GM21526 (cell line): ENCODE results near the gene GPC6.
"Not testable (repeated sequence)": the region's sequence is repeated elsewhere in the genome, so short reads cannot be mapped to it uniquely, and the experiment has no call there.

Source experiments
- ATAC-seq: cut with Tn5 transposase; IDR thresholded peaks from one replicate; pipeline ENCODE4 v1.9.1; 2021; ENCODE audit warnings: moderate library complexity; ENCODE audit not compliant: unreplicated experiment, low FRiP score

Gene GPC6

DNA sequence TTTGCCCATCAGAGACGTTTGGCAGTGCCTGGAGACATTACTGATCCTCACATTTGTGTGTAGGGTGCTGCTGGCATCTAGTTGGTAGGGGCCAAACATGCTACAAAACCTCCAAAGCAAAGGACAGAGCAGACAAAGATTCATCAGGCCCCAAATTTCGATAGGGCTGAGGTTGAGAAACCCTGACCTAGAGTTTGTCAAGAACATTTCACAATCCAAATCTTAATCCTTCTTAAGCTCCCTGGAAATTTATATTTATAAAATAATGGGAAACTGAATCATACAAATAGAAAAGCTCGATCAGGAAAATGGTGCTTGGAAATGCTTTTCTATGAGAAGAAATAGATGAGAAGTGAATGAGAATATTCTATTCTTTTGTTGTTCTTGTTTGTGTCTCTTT, 979.3 kb downstream of the GPC6 start:
- no peak for ATAC-seq

- ATAC-seq: no peak
Measured at GRCh38 chr13:94209117-94209516, 982.5 kb downstream of the GPC6 start.

DNA sequence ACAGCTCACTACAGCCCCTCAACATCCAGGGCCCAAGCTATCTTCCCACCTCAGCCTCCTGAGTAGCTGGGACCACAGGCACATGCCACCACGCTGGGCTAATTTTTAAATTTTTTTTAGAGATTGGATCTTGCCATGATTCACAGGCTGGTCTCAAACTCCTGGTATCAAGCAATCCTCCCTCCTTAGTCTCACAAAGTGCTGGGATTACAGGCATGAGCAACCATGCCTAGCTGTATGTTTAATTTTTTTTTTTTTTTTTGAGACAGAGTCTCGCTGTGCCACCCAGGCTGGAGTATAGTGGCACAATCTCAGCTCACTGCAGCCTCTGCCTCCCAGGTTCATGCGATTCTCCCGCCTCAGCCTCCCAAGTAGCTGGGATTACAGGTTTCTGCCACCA, 983.3 kb downstream of the GPC6 start:
- not testable (repeated sequence) for ATAC-seq

- ATAC-seq: no peak
Measured at GRCh38 chr13:94210816-94211215, 984.2 kb downstream of the GPC6 start.

DNA sequence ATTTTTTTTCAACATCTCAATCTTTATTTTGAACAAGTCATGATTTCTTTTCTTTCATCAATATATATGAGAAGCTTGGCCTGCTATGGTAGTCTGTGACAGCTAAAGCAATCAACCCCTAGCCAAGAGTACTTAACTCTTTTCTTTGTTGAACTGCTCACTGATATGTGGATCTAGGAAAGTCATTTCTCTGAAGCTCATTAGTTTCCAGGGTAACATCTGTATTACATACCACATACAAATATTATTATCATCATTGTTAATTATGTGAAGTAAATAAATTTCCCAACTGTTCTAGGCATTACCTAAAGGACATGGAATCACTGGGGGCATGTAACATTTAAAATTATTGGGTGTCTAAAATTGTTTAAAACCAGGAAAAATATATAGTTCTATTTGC, 985.6 kb downstream of the GPC6 start:
- no peak for ATAC-seq

DNA sequence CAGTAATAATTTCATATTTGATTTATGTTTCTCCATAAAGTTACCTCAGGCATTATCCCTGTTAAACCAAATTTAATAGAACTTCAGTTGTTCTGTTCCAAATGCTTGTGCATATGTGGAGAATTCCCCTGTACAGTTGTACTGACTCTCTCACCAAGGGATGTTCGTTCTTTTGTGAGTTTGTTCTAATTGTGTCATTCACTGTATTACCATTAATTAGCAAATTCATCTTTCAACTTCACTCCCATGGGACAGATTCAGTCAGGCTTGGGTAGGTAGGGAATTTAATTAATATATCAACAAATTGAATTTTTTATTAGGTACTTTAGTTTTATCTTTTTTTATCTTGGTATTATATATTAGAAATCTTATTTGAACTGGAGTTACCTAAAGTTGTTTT, 987.5 kb downstream of the GPC6 start:
- no peak for ATAC-seq

- ATAC-seq: no peak
Measured at GRCh38 chr13:94214975-94215374, 988.4 kb downstream of the GPC6 start.

- no peak for ATAC-seq
Measured at GRCh38 chr13:94216476-94216875, 989.9 kb downstream of the GPC6 start.

- ATAC-seq: no peak
Measured at GRCh38 chr13:94217370-94217769, 990.8 kb downstream of the GPC6 start.

GRCh38 chr13:94218537-94218936, 991.9 kb downstream of the GPC6 start:
- ATAC-seq: no peak

DNA sequence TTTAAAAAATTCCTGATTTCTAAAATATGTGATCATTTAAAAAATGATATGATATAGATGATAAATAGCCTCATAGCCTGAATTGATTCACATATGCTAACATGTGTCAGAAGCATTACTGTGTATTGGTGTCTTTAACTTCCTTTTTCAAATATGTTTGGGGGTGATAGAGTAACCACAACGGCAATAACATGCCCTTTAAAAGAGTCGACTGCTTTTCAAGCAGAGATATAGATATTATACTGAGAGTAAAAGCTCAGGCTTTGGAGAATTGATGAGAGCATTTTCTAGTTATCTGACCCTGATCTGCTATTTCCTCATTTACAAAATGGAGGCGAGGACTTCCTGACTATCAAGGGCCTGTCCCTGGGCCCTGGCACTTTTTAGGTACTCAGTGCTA, 992.3 kb downstream of the GPC6 start:
- no peak for ATAC-seq

DNA sequence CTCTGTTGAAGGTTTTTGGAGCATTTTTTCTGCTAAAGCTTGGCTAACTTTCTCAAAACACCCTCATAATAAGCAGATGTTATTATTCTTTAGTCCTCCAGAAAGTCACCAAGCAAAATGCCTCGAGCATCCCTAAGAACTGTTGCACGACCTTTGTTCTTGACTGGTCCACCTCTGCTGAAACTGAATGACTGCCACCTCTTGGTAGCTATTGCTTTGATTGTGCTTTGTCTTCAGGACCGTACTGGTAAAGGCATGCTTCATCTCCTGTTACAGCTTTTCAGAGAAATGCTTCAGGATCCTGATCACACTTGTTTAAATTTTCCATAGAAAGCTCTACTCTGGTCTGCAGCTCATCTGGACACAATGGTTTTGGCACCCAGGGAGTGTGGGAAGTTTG, 998.1 kb downstream of the GPC6 start:
- no peak for ATAC-seq

- no peak for ATAC-seq
Measured at GRCh38 chr13:94227255-94227879, 1000.8 kb downstream of the GPC6 start.

GRCh38 chr13:94228763-94229162, 1002.2 kb downstream of the GPC6 start:
- no peak for ATAC-seq

DNA sequence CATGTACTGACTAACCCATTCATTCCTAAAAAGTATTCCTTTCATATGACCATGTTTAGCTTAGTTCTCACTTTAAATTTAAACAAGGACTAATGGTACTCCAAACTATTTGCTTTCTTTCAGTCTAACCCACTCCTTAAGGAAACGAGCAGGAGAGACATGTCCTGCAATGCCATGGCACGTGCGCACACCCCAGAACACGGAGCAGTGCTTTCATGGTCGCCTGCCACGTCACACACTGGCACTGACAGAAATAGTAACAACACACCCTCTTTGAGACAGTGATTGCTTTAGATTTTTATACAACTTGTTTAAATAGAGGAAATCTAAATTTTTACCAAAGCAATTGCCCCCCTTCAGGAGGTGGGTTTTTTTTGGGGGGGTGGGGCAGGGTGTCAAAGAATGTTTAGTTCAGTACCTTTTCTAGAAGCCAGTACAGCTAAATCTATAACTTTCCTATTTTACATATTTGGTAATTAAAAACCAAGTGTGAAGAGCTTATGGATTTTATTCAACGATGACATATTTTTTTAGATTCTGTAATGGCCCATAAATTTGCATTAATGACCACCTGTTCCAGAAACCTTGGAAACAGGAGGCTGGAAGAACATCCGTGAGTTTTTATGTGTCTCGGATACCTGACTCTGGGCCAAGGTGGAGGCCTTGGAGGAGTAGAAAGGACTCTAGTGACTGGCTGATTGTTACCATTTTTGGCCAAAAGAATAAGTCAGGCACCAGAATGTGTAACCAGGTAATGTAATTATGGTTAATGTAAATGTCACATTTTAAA, 1005.7 kb downstream of the GPC6 start:
- ATAC-seq: no peak

DNA sequence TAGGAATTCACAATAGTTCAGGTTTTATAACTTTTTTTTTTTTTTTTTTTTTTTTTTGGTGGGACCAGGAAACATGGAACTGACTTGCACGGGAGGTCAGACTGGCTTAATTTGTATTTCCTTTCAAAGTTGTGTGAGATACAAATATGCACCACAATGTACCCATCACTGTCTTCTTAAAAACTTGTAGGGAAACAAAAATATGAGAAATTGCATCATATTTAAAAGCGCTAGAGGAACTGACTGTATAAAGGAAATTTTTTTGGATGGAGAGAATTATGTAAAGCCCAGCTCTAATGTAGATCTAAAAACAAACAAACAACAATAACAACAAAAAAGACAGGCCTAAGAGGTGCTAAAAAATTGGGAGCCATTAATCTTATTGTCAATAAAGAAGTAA, 1006.3 kb downstream of the GPC6 start:
- ATAC-seq: no peak

- no peak for ATAC-seq
Measured at GRCh38 chr13:94233401-94233800, 1006.8 kb downstream of the GPC6 start.

- ATAC-seq: no peak
Measured at GRCh38 chr13:94233837-94234236, 1007.2 kb downstream of the GPC6 start.

DNA sequence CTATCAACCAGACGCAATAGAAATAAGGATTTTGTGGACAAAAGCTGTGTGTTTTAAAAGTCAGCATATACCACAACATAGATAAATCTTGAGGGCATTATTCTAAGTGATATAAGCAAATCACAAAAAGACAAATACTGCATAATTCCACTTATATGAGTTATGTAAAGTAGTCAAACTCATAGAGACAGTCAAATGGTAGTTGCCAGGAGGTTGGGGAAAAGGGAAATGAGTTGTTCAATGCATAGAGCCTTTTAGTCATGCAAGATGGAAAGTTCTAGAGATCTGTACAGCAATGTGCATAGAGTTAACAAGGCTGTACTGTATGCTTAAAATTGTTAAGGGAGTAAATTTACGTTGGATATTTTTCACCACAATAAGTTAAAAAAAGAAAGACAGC, 1008.1 kb downstream of the GPC6 start:
- ATAC-seq: no peak

DNA sequence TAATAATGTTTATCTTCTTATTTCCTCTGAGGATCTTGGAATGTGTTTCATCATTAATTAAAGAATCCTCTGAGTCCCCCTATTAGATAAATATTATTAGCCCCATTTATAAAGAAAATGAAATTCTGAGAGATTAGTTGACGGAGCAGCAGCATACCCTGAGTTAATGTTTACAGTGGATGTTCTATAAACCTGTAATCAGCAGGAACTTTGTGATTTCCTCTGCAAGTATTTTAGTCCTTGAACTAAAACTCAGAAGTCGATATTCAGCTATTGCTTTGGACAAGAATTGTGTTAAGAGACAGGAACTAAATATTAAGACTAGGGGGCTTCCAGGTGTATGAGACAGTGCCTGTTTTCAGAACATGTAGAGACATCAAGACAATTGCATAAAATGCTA, 1009.5 kb downstream of the GPC6 start:
- ATAC-seq: no peak

- no peak for ATAC-seq
Measured at GRCh38 chr13:94236872-94237271, 1010.3 kb downstream of the GPC6 start.

DNA sequence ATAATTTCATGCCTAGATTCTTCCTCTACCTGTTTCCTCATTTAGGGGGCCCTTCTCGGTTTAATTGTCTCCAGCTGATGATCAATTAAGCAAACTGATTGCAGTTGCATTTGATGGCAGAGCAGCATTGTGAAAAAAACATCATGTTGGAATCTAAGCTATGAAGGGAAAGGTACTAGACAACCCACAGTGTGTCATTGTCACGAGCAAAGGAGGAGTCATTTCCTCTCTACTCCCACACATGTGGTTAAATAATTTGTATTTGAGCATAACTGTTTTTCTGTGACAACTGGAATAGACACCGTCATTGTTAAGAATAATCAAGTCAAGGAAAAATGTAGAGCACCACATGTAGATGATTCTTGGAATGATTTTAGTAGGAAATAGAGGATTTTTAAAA, 1012.5 kb downstream of the GPC6 start:
- ATAC-seq: no peak
